HUES64 (cell line): ENCODE results near the gene CLSTN2.

Source experiments
- H3K27ac ChIP-seq: 2 replicates; pipeline ENCODE4 v1.7.0; 2013; ENCODE audit warnings: low read depth, low read length, inconsistent platforms
- H3K27me3 ChIP-seq: 2 replicates; pipeline ENCODE4 v1.6.1; 2013; ENCODE audit warnings: mild to moderate bottlenecking, low read length; ENCODE audit not compliant: insufficient read depth
- H3K36me3 ChIP-seq: 2 replicates; pipeline ENCODE4 v1.6.1; 2013; ENCODE audit warnings: mild to moderate bottlenecking, low read length; ENCODE audit not compliant: insufficient read depth
- H3K4me1 ChIP-seq: 2 replicates; pipeline ENCODE4 v1.6.1; 2013; ENCODE audit warnings: mild to moderate bottlenecking, low read length, moderate library complexity; ENCODE audit not compliant: insufficient read depth
- H3K4me3 ChIP-seq: 2 replicates; pipeline ENCODE4 v1.5.1; 2013; ENCODE audit warnings: mild to moderate bottlenecking, low read length, moderate library complexity
- H3K9ac ChIP-seq: 2 replicates; pipeline ENCODE4 v1.6.1; 2013; ENCODE audit warnings: mild to moderate bottlenecking, low read depth, low read length
- H3K9me3 ChIP-seq: 2 replicates; pipeline ENCODE4 v1.6.1; 2013; ENCODE audit warnings: low read depth, low read length; ENCODE audit not compliant: insufficient read depth
- WGBS: fragments of 150-250, 120-280 bp; methylation state at CpG from one replicate; pipeline ENCODE4 v1.1.7; 2013; ENCODE audit warnings: missing lambda C conversion rate; 5-methylcytosine and 5-hydroxymethylcytosine counted together

The CLSTN2 gene

GRCh38 chr3:140224307-140224706 is 289.3 kb downstream of the CLSTN2 start:
- WGBS, result 93% methylated on average over 1 of the region's 1 CpG
- Histone ChIP-seq H3K27ac (no peak overlapping the region), H3K4me1 (no peaks in the 10 kb centered on the region), H3K27me3 (no peaks in the 10 kb centered on the region), H3K9me3 (no peaks in the 10 kb centered on the region; the same call in 1 of the 2 replicates), H3K36me3 (no peaks in the 10 kb centered on the region), H3K4me3 (no peak overlapping the region), H3K9ac (no peak overlapping the region)

GRCh38 chr3:140225996-140226395 is 291.0 kb downstream of the CLSTN2 start:
- H3K9ac ChIP-seq, result no peak overlapping the region
- H3K4me3 ChIP-seq, result no peak overlapping the region
- H3K9me3 ChIP-seq, result no peaks in the 10 kb centered on the region; the same call in 1 of the 2 replicates
- H3K36me3 ChIP-seq, result no peaks in the 10 kb centered on the region
- H3K27me3 ChIP-seq, result no peaks in the 10 kb centered on the region
- H3K27ac ChIP-seq, result no peak overlapping the region
- H3K4me1 ChIP-seq, result no peaks in the 10 kb centered on the region

GRCh38 chr3:140233702-140234101 is 298.7 kb downstream of the CLSTN2 start:
- no peaks in the 10 kb centered on the region for H3K27me3 ChIP-seq
- no peak overlapping the region for H3K27ac ChIP-seq
- H3K9me3 ChIP-seq, result no peaks in the 10 kb centered on the region
- H3K36me3 ChIP-seq, result no peaks in the 10 kb centered on the region
- no peaks in the 10 kb centered on the region for H3K4me1 ChIP-seq
- 83% methylated on average over 1 of the region's 1 CpG for WGBS
- no peak overlapping the region for H3K4me3 ChIP-seq
- no peak overlapping the region for H3K9ac ChIP-seq

- WGBS, result 91% methylated on average over 4 of the region's 4 CpGs
- no peak overlapping the region for H3K27ac ChIP-seq
- no peak overlapping the region for H3K9ac ChIP-seq
- H3K27me3 ChIP-seq, result no peaks in the 10 kb centered on the region
- H3K4me1 ChIP-seq, result no peaks in the 10 kb centered on the region
- H3K4me3 ChIP-seq, result no peak overlapping the region
- H3K36me3 ChIP-seq, result no peaks in the 10 kb centered on the region
- H3K9me3 ChIP-seq, result no peaks in the 10 kb centered on the region
These were observed 299.3 kb downstream of the CLSTN2 start for GRCh38 chr3:140234256-140234655.

- no peak overlapping the region for H3K9ac ChIP-seq
- H3K27me3 ChIP-seq, result no peaks in the 10 kb centered on the region
- no peaks in the 10 kb centered on the region for H3K4me1 ChIP-seq
- H3K36me3 ChIP-seq, result no peaks in the 10 kb centered on the region
- H3K9me3 ChIP-seq, result no peaks in the 10 kb centered on the region
- no peak overlapping the region for H3K4me3 ChIP-seq
- 96% methylated on average over 5 of the region's 5 CpGs for WGBS
- no peak overlapping the region for H3K27ac ChIP-seq
These were observed 302.0 kb downstream of the CLSTN2 start for GRCh38 chr3:140236836-140237501.

GRCh38 chr3:140238646-140239314 is 303.8 kb downstream of the CLSTN2 start:
- no peak overlapping the region for H3K9ac ChIP-seq
- H3K36me3 ChIP-seq, result no peaks in the 10 kb centered on the region
- no peak overlapping the region for H3K4me3 ChIP-seq
- H3K27ac ChIP-seq, result no peak overlapping the region
- WGBS, result 89% methylated on average over 2 of the region's 2 CpGs
- no peaks in the 10 kb centered on the region for H3K27me3 ChIP-seq
- H3K4me1 ChIP-seq, result no peaks in the 10 kb centered on the region
- H3K9me3 ChIP-seq, result no peaks in the 10 kb centered on the region

- no peaks in the 10 kb centered on the region for H3K36me3 ChIP-seq
- H3K9me3 ChIP-seq, result no peaks in the 10 kb centered on the region
- H3K27ac ChIP-seq, result no peak overlapping the region
- 90% methylated on average over 4 of the region's 5 CpGs for WGBS
- H3K27me3 ChIP-seq, result no peaks in the 10 kb centered on the region
- no peak overlapping the region for H3K9ac ChIP-seq
- peaks cover 10% of the 10 kb centered on the region for H3K4me1 ChIP-seq
- H3K4me3 ChIP-seq, result no peak overlapping the region
These were observed 307.9 kb downstream of the CLSTN2 start for GRCh38 chr3:140242818-140243276.

GRCh38 chr3:140243575-140243974 is 308.6 kb downstream of the CLSTN2 start:
- H3K36me3 ChIP-seq, result no peaks in the 10 kb centered on the region
- H3K4me3 ChIP-seq, result no peak overlapping the region
- 97% methylated on average over 1 of the region's 1 CpG for WGBS
- H3K27ac ChIP-seq, result no peak overlapping the region
- H3K9ac ChIP-seq, result no peak overlapping the region
- peaks cover 10% of the 10 kb centered on the region for H3K4me1 ChIP-seq
- no peaks in the 10 kb centered on the region for H3K9me3 ChIP-seq
- H3K27me3 ChIP-seq, result no peaks in the 10 kb centered on the region

- Histone ChIP-seq H3K9me3 (no peaks in the 10 kb centered on the region), H3K4me3 (no peak overlapping the region), H3K27ac (no peak overlapping the region), H3K4me1 (peaks cover 10% of the 10 kb centered on the region), H3K9ac (no peak overlapping the region), H3K27me3 (no peaks in the 10 kb centered on the region), H3K36me3 (no peaks in the 10 kb centered on the region)
- WGBS, result 75% methylated on average over 5 of the region's 5 CpGs
These were observed 309.9 kb downstream of the CLSTN2 start for GRCh38 chr3:140244893-140245292.

GRCh38 chr3:140246578-140246977 is 311.6 kb downstream of the CLSTN2 start:
- 58% methylated on average over 3 of the region's 3 CpGs for WGBS
- Histone ChIP-seq H3K9ac (no peak overlapping the region), H3K4me1 (peaks cover 14% of the 10 kb centered on the region), H3K4me3 (no peak overlapping the region), H3K9me3 (no peaks in the 10 kb centered on the region), H3K27me3 (no peaks in the 10 kb centered on the region), H3K36me3 (no peaks in the 10 kb centered on the region), H3K27ac (no peak overlapping the region)

GRCh38 chr3:140247775-140248174 is 312.8 kb downstream of the CLSTN2 start:
- peaks cover 24% of the 10 kb centered on the region for H3K4me1 ChIP-seq
- no peaks in the 10 kb centered on the region for H3K36me3 ChIP-seq
- no peak overlapping the region for H3K27ac ChIP-seq
- no peak overlapping the region for H3K4me3 ChIP-seq
- H3K9me3 ChIP-seq, result no peaks in the 10 kb centered on the region
- no peaks in the 10 kb centered on the region for H3K27me3 ChIP-seq
- no peak overlapping the region for H3K9ac ChIP-seq
